Gastrocnemius medialis (tissue), 4 donors: ENCODE results near the gene SLC5A10.

Experiments used
- CTCF ChIP-seq, 5 experiments: fragments of 450-650 bp in 3 of 5; fragments of 200-600 bp in 2 of 5; sonication (generic) in 2 of 5; IDR thresholded peaks in 4 of 5; conservative IDR thresholded peaks in 1 of 5; 1 replicate in 4 of 5; 2 replicates in 1 of 5; pipeline ENCODE4 v1.5.1; 2016 to 2019; ENCODE audit warnings: antibody characterized with exemption in 5 of 5, mild to moderate bottlenecking in 3 of 5, moderate library complexity in 3 of 5
- POLR2A ChIP-seq, 2 donors: fragments of 450-650 bp; IDR thresholded peaks; one replicate each; pipeline ENCODE4 v1.6.1; 2017; ENCODE audit warnings: antibody characterized with exemption in 2 of 2, mild to moderate bottlenecking in 2 of 2, moderate library complexity in 2 of 2

- TF ChIP-seq CTCF (IDR thresholded peaks at IDR 0.05 in 4 of 5, conservative IDR thresholded peaks at IDR 0.05 in 1 of 5) = no peak
- TF ChIP-seq POLR2A (IDR thresholded peaks at IDR 0.05) = no peak
These were observed 50.1 kb downstream of the SLC5A10 start for GRCh38 chr17:19001907-19002590.
